ENCODE data around the gene TBX20. TPM values are rescaled to one million over a fixed set of nuclear protein-coding genes. Genes with fewer than 3 reads are reported as not detected.

The TBX20 gene
- total RNA-seq, 1 donor: not detected

- Histone ChIP-seq H3K27me3 (ENCODE audit: insufficient read depth, low read length) (peaks cover 71% of the 10 kb centered on the region), H3K4me3 (ENCODE audit: insufficient read depth, low read length) (no peak overlapping the region), H3K4me1 (ENCODE audit: insufficient read depth, low read length) (no peaks in the 10 kb centered on the region), H3K36me3 (ENCODE audit: insufficient read depth, low read length) (no peaks in the 10 kb centered on the region), H3K79me2 (ENCODE audit: insufficient read depth, low read length) (no peaks in the 10 kb centered on the region), H3K4me2 (ENCODE audit: insufficient read depth, low read length) (no peak overlapping the region), H3K9me3 (ENCODE audit: low read depth, low read length) (no peaks in the 10 kb centered on the region), H2AFZ (ENCODE audit: low read length) (no peak overlapping the region), H4K20me1 (ENCODE audit: insufficient read depth, low read length) (no peaks in the 10 kb centered on the region), H3K27ac (ENCODE audit: low read depth, low read length) (no peak overlapping the region)
- DNase-seq (ENCODE audit: insufficient read length, low spot score, missing footprints): peak; percentile 31
- TF ChIP-seq, protein P1, sequence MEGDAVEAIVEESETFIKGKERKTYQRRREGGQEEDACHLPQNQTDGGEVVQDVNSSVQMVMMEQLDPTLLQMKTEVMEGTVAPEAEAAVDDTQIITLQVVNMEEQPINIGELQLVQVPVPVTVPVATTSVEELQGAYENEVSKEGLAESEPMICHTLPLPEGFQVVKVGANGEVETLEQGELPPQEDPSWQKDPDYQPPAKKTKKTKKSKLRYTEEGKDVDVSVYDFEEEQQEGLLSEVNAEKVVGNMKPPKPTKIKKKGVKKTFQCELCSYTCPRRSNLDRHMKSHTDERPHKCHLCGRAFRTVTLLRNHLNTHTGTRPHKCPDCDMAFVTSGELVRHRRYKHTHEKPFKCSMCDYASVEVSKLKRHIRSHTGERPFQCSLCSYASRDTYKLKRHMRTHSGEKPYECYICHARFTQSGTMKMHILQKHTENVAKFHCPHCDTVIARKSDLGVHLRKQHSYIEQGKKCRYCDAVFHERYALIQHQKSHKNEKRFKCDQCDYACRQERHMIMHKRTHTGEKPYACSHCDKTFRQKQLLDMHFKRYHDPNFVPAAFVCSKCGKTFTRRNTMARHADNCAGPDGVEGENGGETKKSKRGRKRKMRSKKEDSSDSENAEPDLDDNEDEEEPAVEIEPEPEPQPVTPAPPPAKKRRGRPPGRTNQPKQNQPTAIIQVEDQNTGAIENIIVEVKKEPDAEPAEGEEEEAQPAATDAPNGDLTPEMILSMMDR (IDR thresholded peaks at IDR 0.05; ENCODE audit: extremely low read depth, low read depth, low read length): no peak
Observed at GRCh38 chr7:35249537-35249907, 4.4 kb downstream of the TBX20 start.

DNA sequence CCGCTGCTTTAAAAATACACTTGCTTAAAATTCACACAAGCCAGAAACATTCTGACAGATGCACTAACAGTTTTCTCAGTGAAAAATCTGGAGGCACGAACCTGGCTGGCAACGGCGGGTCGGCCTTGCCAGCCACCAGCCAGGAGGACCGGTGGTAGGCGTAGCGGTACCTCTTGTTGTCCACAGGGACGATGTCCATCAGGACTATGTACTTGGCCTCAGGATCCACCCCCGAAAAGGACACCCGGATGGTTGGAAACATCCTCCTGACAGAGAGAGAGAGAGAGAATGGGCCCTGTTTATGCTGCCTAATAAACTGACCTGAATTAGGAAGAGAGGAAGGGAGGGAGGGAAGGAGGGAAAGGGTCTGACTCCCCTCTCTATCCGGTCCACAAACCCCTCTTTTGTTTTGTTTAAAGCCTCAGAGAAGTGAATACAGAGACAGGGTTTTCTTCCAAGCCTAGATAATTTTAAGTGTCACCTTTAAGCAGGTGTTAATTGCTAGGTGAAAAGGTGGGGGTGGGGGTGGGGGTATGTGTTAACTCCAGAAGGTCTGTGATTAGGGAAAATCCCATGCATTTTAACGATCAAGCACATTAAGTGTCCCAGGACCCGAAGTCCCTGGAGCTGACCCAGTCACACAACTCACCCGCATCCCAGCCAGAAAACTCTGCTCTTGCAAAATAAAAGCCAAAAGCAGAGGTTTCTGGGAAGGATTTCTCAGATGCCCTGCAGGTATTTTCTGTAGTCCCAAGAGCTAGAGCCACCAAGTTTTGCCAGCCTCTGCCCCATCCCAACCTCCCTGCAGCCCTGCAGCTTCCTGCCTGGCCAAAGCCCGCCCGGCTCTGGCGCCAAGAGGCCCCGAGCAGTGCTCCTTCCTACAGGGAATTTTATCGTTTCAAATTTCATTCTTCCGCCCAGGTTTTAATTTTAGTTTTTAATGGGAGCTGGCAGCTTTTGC is 5.0 kb downstream of the TBX20 start:
- Histone ChIP-seq H3K9me3 (ENCODE audit: low read depth, low read length) (no peaks in the 10 kb centered on the region), H3K36me3 (ENCODE audit: insufficient read depth, low read length) (no peaks in the 10 kb centered on the region), H3K4me2 (ENCODE audit: insufficient read depth, low read length) (no peak overlapping the region), H3K27me3 (ENCODE audit: insufficient read depth, low read length) (peaks cover 66% of the 10 kb centered on the region), H2AFZ (ENCODE audit: low read length) (no peak overlapping the region), H3K79me2 (ENCODE audit: insufficient read depth, low read length) (no peaks in the 10 kb centered on the region), H3K4me1 (ENCODE audit: insufficient read depth, low read length) (no peaks in the 10 kb centered on the region), H3K27ac (ENCODE audit: low read depth, low read length) (no peak overlapping the region), H4K20me1 (ENCODE audit: insufficient read depth, low read length) (no peaks in the 10 kb centered on the region), H3K4me3 (ENCODE audit: insufficient read depth, low read length) (no peak overlapping the region)
- TF ChIP-seq, protein P1 (IDR thresholded peaks at IDR 0.05; ENCODE audit: extremely low read depth, low read depth, low read length): no peak
- peak; percentile 39 for DNase-seq (ENCODE audit: insufficient read length, low spot score, missing footprints)

- no peaks in the 10 kb centered on the region for H3K79me2 ChIP-seq (ENCODE audit: insufficient read depth, low read length)
- no peak overlapping the region for H3K4me3 ChIP-seq (ENCODE audit: insufficient read depth, low read length)
- no peaks in the 10 kb centered on the region for H3K9me3 ChIP-seq (ENCODE audit: low read depth, low read length)
- H3K4me1 ChIP-seq (ENCODE audit: insufficient read depth, low read length): no peaks in the 10 kb centered on the region
- H4K20me1 ChIP-seq (ENCODE audit: insufficient read depth, low read length): no peaks in the 10 kb centered on the region
- no peaks in the 10 kb centered on the region for H3K36me3 ChIP-seq (ENCODE audit: insufficient read depth, low read length)
- H2AFZ ChIP-seq (ENCODE audit: low read length): no peak overlapping the region
- H3K27me3 ChIP-seq (ENCODE audit: insufficient read depth, low read length): peaks cover 46% of the 10 kb centered on the region
- H3K4me2 ChIP-seq (ENCODE audit: insufficient read depth, low read length): no peak overlapping the region
- TF ChIP-seq, protein P1 (IDR thresholded peaks at IDR 0.05; ENCODE audit: extremely low read depth, low read depth, low read length): no peak
- DNase-seq (ENCODE audit: insufficient read length, low spot score, missing footprints): peak; percentile 3
- no peak overlapping the region for H3K27ac ChIP-seq (ENCODE audit: low read depth, low read length)
Observed at GRCh38 chr7:35246819-35247218, 7.1 kb downstream of the TBX20 start.

GRCh38 chr7:35241884-35242283 is 12.0 kb downstream of the TBX20 start:
- TF ChIP-seq, protein P1 (IDR thresholded peaks at IDR 0.05; ENCODE audit: extremely low read depth, low read depth, low read length): peak; percentile 21
- DNase-seq (ENCODE audit: insufficient read length, low spot score, missing footprints): no peak
- no peak overlapping the region for H2AFZ ChIP-seq (ENCODE audit: low read length)
- H3K27ac ChIP-seq (ENCODE audit: low read depth, low read length): no peak overlapping the region
- no peaks in the 10 kb centered on the region for H3K27me3 ChIP-seq (ENCODE audit: insufficient read depth, low read length)
- H4K20me1 ChIP-seq (ENCODE audit: insufficient read depth, low read length): no peaks in the 10 kb centered on the region
- no peaks in the 10 kb centered on the region for H3K4me1 ChIP-seq (ENCODE audit: insufficient read depth, low read length)
- no peak overlapping the region for H3K4me3 ChIP-seq (ENCODE audit: insufficient read depth, low read length)
- no peaks in the 10 kb centered on the region for H3K36me3 ChIP-seq (ENCODE audit: insufficient read depth, low read length)
- no peak overlapping the region for H3K4me2 ChIP-seq (ENCODE audit: insufficient read depth, low read length)
- no peaks in the 10 kb centered on the region for H3K9me3 ChIP-seq (ENCODE audit: low read depth, low read length)
- H3K79me2 ChIP-seq (ENCODE audit: insufficient read depth, low read length): no peaks in the 10 kb centered on the region

All from osteoblast (primary cell).